RWPE2 (cell line): ENCODE results near the gene LEFTY1.
A peak's percentile ranks its signal among the peaks of the same experiment; 100 is the strongest.

Experiments used
- ATAC-seq: fragments of 200-7000 bp; cut with Tn5 transposase; 3 replicates; pipeline ENCODE4 v1.9.1; 2021; ENCODE audit warnings: low read depth
- DNase-seq: peaks from one replicate; pipeline ENCODE4 v3.0.0-alpha.2; 2020; ENCODE audit warnings: low spot score
- H3K27ac ChIP-seq: fragments of 450-650 bp; 2 replicates; pipeline ENCODE4 v1.5.1; 2017; ENCODE audit warnings: mild to moderate bottlenecking; ENCODE audit not compliant: poor library complexity, severe bottlenecking
- H3K27me3 ChIP-seq: fragments of 250-450 bp; sonication (Bioruptor Pico); 2 replicates; pipeline ENCODE4 v1.5.1; 2021; ENCODE audit warnings: mild to moderate bottlenecking, moderate library complexity; ENCODE audit not compliant: insufficient read depth, poor library complexity, severe bottlenecking
- H3K36me3 ChIP-seq: fragments of 250-450 bp; sonication (Bioruptor Pico); 2 replicates; pipeline ENCODE4 v1.5.1; 2020; ENCODE audit warnings: low read depth, mild to moderate bottlenecking, moderate library complexity
- H3K4me1 ChIP-seq: fragments of 250-450 bp; sonication (Bioruptor Pico); 2 replicates; pipeline ENCODE4 v1.5.1; 2021; ENCODE audit warnings: mild to moderate bottlenecking, moderate library complexity; ENCODE audit not compliant: insufficient read depth, poor library complexity, severe bottlenecking
- H3K4me3 ChIP-seq: fragments of 250-450 bp; sonication (Bioruptor Pico); 2 replicates; pipeline ENCODE4 v1.5.1; 2021; ENCODE audit warnings: mild to moderate bottlenecking, moderate library complexity; ENCODE audit not compliant: severe bottlenecking
- H3K9me3 ChIP-seq: fragments of 250-450 bp; sonication (Bioruptor Pico); 2 replicates; pipeline ENCODE4 v1.5.1; 2021; ENCODE audit warnings: mild to moderate bottlenecking, moderate library complexity; ENCODE audit not compliant: severe bottlenecking
- TF ChIP-seq, protein P1 (sequence below): fragments of 450-650 bp; IDR thresholded peaks from one replicate; pipeline ENCODE4 v1.5.1; 2017; ENCODE audit warnings: mild to moderate bottlenecking, moderate library complexity; ENCODE audit not compliant: poor library complexity, severe bottlenecking

Gene LEFTY1

DNA sequence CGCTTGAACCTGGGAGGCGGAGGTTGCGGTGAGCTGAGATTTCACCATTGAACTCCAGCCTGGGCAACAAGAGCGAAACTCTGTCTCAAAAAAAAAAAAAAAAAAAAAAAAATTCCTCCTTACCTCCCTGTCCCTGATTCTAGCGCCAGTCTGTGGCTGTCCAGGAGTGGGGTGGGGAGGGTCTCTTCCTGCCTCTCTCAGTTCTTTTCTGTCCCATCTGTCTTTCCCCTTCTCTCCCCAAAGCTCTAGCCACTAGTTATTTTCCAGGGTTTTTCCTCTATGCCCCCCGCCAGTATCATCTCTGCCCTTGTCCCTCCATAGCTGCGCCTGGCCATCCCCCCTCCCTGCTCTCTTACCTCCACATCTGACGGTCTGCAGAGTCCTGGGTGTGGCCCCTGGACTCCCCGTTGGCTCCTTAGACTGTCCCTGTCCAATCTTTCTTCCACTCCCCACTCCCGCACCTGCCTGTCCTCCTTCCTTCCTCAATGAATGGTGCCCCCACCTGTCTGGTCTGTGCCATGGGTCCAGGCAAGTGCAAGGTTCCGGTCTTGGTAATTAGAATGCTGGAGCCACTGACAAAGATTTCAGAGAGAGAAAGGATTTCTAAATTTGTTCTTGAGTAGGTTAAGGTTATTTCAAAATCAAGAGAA, 5.2 kb downstream of the LEFTY1 start:
- DNase-seq, result no peak
- no peak for ATAC-seq
- TF ChIP-seq, protein P1, sequence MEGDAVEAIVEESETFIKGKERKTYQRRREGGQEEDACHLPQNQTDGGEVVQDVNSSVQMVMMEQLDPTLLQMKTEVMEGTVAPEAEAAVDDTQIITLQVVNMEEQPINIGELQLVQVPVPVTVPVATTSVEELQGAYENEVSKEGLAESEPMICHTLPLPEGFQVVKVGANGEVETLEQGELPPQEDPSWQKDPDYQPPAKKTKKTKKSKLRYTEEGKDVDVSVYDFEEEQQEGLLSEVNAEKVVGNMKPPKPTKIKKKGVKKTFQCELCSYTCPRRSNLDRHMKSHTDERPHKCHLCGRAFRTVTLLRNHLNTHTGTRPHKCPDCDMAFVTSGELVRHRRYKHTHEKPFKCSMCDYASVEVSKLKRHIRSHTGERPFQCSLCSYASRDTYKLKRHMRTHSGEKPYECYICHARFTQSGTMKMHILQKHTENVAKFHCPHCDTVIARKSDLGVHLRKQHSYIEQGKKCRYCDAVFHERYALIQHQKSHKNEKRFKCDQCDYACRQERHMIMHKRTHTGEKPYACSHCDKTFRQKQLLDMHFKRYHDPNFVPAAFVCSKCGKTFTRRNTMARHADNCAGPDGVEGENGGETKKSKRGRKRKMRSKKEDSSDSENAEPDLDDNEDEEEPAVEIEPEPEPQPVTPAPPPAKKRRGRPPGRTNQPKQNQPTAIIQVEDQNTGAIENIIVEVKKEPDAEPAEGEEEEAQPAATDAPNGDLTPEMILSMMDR, result no peak
- Histone ChIP-seq H3K27me3 (no peaks in the 10 kb centered on the region), H3K36me3 (no peaks in the 10 kb centered on the region), H3K9me3 (no peaks in the 10 kb centered on the region), H3K4me3 (no peak overlapping the region), H3K27ac (no peak overlapping the region), H3K4me1 (peaks cover 2% of the 10 kb centered on the region)

GRCh38 chr1:225882694-225883615, 6.0 kb downstream of the LEFTY1 start:
- ATAC-seq (peak; percentile 61), DNase-seq (no peak)
- Histone ChIP-seq H3K27me3 (no peaks in the 10 kb centered on the region), H3K27ac (peak overlapping the region; percentile 57), H3K4me1 (peaks cover 2% of the 10 kb centered on the region), H3K36me3 (no peaks in the 10 kb centered on the region), H3K4me3 (peak overlapping the region; percentile 70), H3K9me3 (no peaks in the 10 kb centered on the region)
- TF ChIP-seq, protein P1, result no peak

GRCh38 chr1:225881959-225882693, 6.8 kb downstream of the LEFTY1 start, which contains the start of gene TMEM63A:
TMEM63A (minus strand) TSS chr1:225882380; CDS start chr1:225877580, 4,800 bp downstream.
- Histone ChIP-seq H3K4me1 (peaks cover 2% of the 10 kb centered on the region), H3K27me3 (no peaks in the 10 kb centered on the region), H3K27ac (peak within 1 kb of the TSS; percentile 57), H3K36me3 (no peaks in the 10 kb centered on the region), H3K9me3 (no peaks in the 10 kb centered on the region), H3K4me3 (peak within 1 kb of the TSS; percentile 70)
- peak; percentile 58 for ATAC-seq
- peak; percentile 69 for DNase-seq
- TF ChIP-seq, protein P1, result no peak

DNA sequence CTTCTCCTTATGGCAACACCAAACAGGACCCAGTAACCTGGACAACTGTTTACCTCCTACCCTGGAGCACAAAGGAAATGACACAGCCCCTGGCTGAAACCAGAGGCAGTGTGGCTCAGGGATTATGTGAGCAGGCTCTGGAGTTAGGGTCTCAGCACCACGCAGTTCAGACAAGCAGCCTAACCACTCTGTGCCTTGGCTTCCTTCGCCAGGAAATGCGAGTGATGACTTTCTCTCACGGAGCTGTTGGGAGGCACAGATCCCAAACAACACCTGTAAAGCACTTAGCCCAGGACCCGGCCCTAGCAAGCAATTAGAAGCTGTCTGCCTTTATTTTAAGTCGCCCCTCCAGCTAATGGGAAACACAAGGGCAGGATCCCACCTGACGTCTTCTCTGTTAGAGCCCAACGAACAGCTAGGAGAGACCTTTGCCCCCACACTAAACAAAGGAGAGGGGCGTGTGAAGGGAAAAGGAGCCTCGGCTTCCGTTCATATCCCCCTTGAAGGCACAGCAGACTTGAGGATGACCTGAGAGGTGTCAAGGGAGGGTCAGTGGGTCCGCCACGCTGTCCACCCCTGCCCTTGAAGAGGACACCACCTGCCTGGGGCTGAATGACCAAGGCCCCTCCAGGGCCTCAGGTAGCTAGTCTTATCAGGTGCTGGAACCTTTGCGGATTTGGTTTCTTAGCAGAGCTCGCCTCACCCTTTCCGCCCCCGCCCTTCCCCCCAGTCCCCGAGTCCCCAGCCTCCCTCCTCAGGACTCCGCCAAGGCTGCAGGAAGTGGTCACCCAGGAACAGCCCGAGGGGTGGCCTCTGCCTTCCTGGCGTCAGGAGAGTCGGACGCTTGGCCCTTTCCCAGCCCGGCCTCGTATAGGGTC, 7.6 kb downstream of the LEFTY1 start:
- Histone ChIP-seq H3K27me3 (no peaks in the 10 kb centered on the region), H3K9me3 (no peaks in the 10 kb centered on the region), H3K4me1 (peaks cover 2% of the 10 kb centered on the region), H3K4me3 (peak overlapping the region; percentile 70), H3K27ac (peak overlapping the region; percentile 57), H3K36me3 (no peaks in the 10 kb centered on the region)
- DNase-seq, result no peak
- ATAC-seq, result peak; percentile 26; the same call in 2 of the 3 replicates
- TF ChIP-seq, protein P1, result no peak
